GM21717 (cell line): ENCODE measurements around the gene B3GALNT2.
A peak's percentile ranks its signal among the peaks of the same experiment; 100 is the strongest.
"Not testable (repeated sequence)": the region's sequence is repeated elsewhere in the genome, so short reads cannot be mapped to it uniquely, and the experiment has no call there.

Source experiments
- ATAC-seq: cut with Tn5 transposase; IDR thresholded peaks from one replicate; pipeline ENCODE4 v1.9.1; 2021; ENCODE audit warnings: mild to moderate bottlenecking, moderate library complexity; ENCODE audit not compliant: unreplicated experiment

Gene B3GALNT2

GRCh38 chr1:235504122-235504493 lies at the start of gene B3GALNT2:
B3GALNT2 (minus strand) TSS chr1:235504452; CDS start chr1:235504252, 200 bp downstream.
- peak; percentile 43 for ATAC-seq

GRCh38 chr1:235553112-235553551 lies 48.9 kb upstream of the B3GALNT2 start:
- no peak for ATAC-seq

GRCh38 chr1:235552146-235552716 lies 48.0 kb upstream of the B3GALNT2 start:
- ATAC-seq = no peak

- no peak for ATAC-seq
These were observed 45.3 kb upstream of the B3GALNT2 start for GRCh38 chr1:235549351-235550139.

GRCh38 chr1:235546369-235547155 lies 42.3 kb upstream of the B3GALNT2 start:
- ATAC-seq = not testable (repeated sequence)

GRCh38 chr1:235545292-235545930 lies 41.2 kb upstream of the B3GALNT2 start:
- ATAC-seq = no peak

GRCh38 chr1:235542845-235543244 lies 38.6 kb upstream of the B3GALNT2 start:
- not testable (repeated sequence) for ATAC-seq

GRCh38 chr1:235533476-235534168 lies 29.4 kb upstream of the B3GALNT2 start:
- ATAC-seq = no peak

GRCh38 chr1:235532360-235532759 lies 28.1 kb upstream of the B3GALNT2 start:
- no peak for ATAC-seq

GRCh38 chr1:235527196-235527814 lies 23.1 kb upstream of the B3GALNT2 start:
- ATAC-seq = no peak

GRCh38 chr1:235525314-235525713 lies 21.1 kb upstream of the B3GALNT2 start:
- ATAC-seq = no peak

- ATAC-seq = peak; percentile 71
These were observed 12.7 kb upstream of the B3GALNT2 start for GRCh38 chr1:235516862-235517446.

- no peak for ATAC-seq
These were observed 11.7 kb upstream of the B3GALNT2 start for GRCh38 chr1:235515844-235516512.

- no peak for ATAC-seq
These were observed 9.5 kb upstream of the B3GALNT2 start for GRCh38 chr1:235513495-235514366.

- no peak for ATAC-seq
These were observed 7.4 kb upstream of the B3GALNT2 start for GRCh38 chr1:235511470-235512240.

GRCh38 chr1:235510823-235511222 lies 6.6 kb upstream of the B3GALNT2 start:
- no peak for ATAC-seq

GRCh38 chr1:235507623-235508022 lies 3.4 kb upstream of the B3GALNT2 start:
- no peak for ATAC-seq
